Activated CD4-positive, alpha-beta T cell treated with anti-CD3 and anti-CD28 coated beads, Interleukin-2, Interleukin-4, amounts not matched to agents 100 ng/mL and 50 ng/mL, durations not matched to agents 16 hours and 8 hours (primary cell): Measurements from ENCODE around the gene PADI2.

Source experiments
- DNase-seq: peaks from one replicate; pipeline ENCODE4 v3.0.0-alpha.2; 2020; ENCODE audit warnings: low spot score

PADI2 gene

GRCh38 chr1:17112496-17113236 lies 6.6 kb downstream of the PADI2 start:
- no peak for DNase-seq

DNA sequence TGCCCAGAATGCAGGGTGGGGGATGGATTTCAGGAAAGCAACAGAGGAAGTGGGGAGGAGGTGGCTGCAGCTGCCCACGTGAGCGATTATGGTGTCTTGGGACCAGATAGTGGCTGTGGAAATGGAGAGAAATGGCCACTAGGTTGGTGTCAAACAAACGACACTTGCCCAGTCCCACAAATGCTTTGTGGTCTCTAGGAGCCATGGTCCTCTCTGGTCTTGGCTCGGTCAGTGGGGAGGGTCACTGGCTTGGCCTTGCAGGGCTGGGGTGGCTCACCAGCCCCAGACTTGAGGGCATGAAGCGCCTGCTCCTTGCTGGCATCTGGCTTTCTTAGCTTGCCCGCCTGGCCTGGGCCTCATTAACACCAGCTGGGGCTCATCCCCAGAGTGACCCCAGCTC lies 7.2 kb downstream of the PADI2 start:
- no peak for DNase-seq

GRCh38 chr1:17110555-17110926 lies 8.7 kb downstream of the PADI2 start:
- DNase-seq = no peak

- DNase-seq = no peak
These were observed 9.2 kb downstream of the PADI2 start for GRCh38 chr1:17109892-17110554.

GRCh38 chr1:17108786-17109185 lies 10.5 kb downstream of the PADI2 start:
- no peak for DNase-seq

- DNase-seq = no peak
These were observed 10.9 kb downstream of the PADI2 start for GRCh38 chr1:17108360-17108759.

DNA sequence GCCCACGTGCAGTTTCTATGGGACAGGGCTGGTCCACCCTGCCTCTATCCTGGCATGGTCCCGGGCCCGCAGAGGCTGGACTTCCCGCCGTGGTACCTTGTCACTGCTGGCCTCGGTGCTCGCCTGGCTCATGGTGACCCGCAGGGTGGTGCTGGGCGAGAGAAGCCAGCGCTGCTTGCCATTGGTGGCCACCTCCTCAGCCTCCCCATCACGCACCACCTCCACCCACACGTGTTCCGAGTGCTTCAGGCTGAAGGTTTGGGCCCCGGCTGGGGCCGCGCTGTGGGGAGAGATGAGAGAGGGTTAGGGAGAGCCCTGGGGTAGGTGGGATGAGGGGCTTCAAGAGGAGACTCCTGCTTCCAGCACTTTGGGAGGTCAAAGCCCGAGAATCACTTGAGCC lies 14.5 kb downstream of the PADI2 start:
- no peak for DNase-seq

DNA sequence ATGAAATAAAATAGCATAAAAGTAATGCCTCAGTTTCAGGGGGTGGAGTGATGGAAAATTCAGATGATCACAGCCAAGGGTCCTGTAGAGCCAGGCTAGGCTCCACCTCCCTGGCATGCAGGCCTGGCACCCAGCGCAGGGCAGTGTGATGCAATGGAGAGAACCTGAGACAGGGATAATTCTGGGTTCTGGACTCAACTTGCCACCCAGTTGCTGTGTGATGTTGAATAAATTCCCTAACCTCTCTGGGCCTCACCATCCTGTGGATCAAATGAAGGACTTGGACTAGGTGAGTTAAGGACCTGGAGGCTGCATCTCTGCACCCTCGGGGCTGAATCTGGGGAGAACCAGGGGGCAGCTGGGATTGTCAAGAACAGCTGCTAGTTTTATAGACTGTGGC lies 17.0 kb downstream of the PADI2 start:
- no peak for DNase-seq

DNA sequence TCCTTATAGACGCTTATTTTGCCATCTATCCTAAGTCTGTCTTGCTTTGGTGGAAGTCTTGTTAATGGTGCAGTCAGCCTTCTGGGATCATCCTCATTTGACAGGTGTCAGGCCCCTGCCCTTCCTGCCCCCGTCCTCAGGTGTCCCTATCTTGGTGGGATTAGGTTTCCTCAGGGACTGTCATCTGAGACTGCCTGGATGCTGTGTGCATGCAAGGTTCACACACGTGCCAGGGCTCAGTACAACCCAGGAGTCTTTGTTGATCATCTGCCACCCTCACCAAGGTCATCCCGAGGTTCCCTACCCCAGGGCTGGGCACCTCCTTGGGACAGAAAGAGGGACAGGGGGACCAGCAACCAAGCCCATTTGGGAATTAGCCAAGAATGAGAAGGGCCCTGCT lies 18.0 kb downstream of the PADI2 start:
- DNase-seq = no peak

GRCh38 chr1:17099616-17100340 lies 19.5 kb downstream of the PADI2 start:
- no peak for DNase-seq

GRCh38 chr1:17098446-17099317 lies 20.6 kb downstream of the PADI2 start:
- DNase-seq = no peak

- no peak for DNase-seq
These were observed 21.5 kb downstream of the PADI2 start for GRCh38 chr1:17097787-17098186.

DNA sequence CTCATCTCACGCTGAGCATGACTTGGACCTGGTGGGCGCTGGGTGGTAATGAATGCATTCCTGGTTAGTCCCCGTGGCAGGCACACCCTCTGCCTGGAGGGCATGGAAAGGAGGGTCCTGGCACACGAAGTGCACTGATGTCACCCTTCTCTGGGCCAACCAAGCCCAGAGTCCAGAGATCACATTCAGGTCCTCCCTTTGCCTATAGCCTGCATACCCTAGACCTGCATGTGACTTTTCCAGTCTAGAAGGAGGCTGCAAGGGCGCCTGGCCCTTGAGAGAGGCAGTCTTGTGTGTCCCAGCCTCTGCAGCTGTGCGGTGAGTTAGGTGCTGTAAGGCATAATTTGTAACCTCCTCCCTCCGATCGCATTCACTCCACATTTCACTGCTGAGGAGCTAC lies 22.1 kb downstream of the PADI2 start:
- DNase-seq = no peak

- no peak for DNase-seq
These were observed 22.7 kb downstream of the PADI2 start for GRCh38 chr1:17096584-17096983.

GRCh38 chr1:17095141-17095540 lies 24.1 kb downstream of the PADI2 start:
- DNase-seq = no peak

- no peak for DNase-seq
These were observed 24.6 kb downstream of the PADI2 start for GRCh38 chr1:17094664-17095063.

- no peak for DNase-seq
These were observed 25.3 kb downstream of the PADI2 start for GRCh38 chr1:17093822-17094393.

DNA sequence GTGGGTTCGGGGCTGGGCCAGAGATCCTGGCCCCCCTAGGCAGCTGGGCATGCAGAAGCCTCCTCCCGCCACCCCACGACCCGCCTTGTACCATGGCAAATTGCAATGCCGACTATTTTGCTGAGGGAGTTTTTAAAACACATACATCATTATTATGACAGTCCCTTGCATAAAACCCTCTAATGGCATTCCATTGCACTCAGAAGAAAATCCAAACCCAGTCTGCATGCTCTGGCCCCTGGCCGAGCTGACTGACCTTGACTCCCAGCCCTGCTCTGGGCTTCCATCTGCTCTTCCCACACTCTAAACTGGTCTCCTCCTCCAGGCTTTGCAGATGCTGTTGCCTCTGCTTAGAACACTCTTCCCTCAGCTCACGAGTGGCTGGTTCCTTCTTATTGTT lies 28.0 kb downstream of the PADI2 start:
- DNase-seq = no peak

- DNase-seq = no peak
These were observed 29.7 kb downstream of the PADI2 start for GRCh38 chr1:17089506-17089905.

DNA sequence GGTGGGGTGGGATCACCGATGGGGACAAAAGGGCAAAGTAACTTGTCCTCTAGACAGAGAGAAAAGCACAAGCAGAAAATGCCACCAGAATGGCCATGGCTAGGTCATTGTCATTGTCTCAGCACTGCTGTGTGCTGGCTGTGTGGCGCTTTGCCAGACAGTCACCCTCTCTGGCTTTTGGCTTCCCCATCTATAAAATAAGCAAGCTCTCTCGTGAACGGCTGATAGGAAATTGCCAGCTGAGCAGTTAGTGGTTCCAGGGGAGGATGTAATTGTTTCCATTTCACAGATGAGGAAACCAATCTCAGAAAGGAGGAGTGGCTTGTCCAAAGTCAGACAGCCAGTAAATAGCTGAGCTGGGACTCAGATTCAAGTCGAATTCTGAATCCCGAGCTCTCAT lies 32.5 kb downstream of the PADI2 start:
- no peak for DNase-seq

DNA sequence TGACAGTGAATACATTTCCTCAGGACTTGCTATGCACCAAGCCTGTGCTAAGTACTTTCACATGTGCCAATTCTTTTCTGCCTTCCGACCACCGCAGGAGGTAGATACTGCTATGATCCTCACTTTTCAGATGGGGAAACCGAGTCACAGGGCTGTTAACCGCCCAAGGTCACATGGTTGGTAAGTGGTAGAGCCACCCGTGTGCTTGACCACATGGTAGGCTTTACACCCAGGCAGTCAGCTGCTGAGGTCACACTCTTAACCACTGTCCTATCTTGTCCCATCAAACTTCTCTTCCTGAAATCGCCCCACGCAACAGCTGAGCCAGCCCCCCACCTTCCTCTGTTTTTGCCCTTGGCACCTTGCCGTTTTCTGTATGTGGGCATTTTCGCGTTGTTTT lies 34.5 kb downstream of the PADI2 start:
- no peak for DNase-seq

DNA sequence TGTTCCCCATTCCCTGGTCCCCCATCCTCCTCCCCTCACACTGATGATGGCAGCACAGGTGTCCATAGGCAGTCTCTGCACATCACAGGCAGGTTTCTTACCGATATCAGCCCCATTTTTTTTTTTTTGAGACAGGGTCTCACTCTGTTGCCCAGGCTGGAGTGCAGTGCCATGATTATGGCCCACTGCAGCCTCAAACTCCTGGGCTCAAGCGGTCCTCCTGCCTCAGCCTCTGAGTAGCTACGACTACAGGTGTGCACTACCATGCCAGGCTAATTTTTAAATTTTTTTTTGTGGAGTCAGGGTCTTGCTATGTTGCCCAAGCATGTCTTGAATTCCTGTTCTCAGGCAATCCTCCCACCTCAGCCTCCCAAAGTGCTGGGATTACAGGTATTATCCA lies 36.5 kb downstream of the PADI2 start:
- no peak for DNase-seq
